Measurements from ENCODE around the gene ALAD.

The ALAD gene

DNA sequence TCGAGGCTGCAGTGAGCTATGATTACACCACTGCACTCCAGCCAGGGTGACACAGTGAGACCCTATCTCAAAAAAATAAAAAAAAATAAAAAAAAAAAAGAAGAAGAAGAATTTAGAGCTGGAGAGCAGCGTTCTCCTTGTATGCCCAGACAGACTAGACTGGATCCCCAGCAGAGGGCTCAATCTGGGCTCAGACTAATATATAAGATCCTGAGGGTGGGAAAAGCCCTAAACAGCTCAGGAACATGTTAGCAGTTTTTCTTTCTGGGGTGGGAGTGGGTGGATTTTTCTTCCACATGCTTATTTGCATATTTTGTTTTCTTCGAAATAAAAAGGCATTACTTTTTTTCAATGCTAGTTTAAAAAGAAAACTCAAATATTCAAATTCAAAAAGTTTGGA, 52.6 kb downstream of the ALAD start:
- TF ChIP-seq CTCF (IDR thresholded peaks at IDR 0.05; ENCODE audit: low read length) (no peak), EZH2 (optimal IDR thresholded peaks at IDR 0.05; ENCODE audit: low read depth, low read length) (no peak), EZH2phosphoT487 (IDR thresholded peaks at IDR 0.05; ENCODE audit: low read length) (no peak)
- DNase-seq = no peak
- no peaks in the 10 kb centered on the region for H4K20me1 ChIP-seq (ENCODE audit: insufficient read depth, low read length)
- no peaks in the 10 kb centered on the region for H3K36me3 ChIP-seq (replicated peaks; ENCODE audit: insufficient read depth, low read length)
- no peaks in the 10 kb centered on the region for H3K9me2 ChIP-seq (replicated peaks; ENCODE audit: insufficient read depth, low read length)
- H3K27me3 ChIP-seq (replicated peaks; ENCODE audit: insufficient read depth, low read length) = no peaks in the 10 kb centered on the region
- no peak overlapping the region; the same call in 1 of the 2 replicates for H2AFZ ChIP-seq (ENCODE audit: low read length)
- H3F3A ChIP-seq (ENCODE audit: insufficient read depth, low read length) = peaks cover 42% of the 10 kb centered on the region
- peak overlapping the region; percentile 63; the same call in 1 of the 2 replicates for H3K4me2 ChIP-seq (ENCODE audit: low read depth, low read length)
- H3K4me3 ChIP-seq (ENCODE audit: low read length) = no peak overlapping the region; the same call in 1 of the 2 replicates
- H3K9ac ChIP-seq (ENCODE audit: low read length) = no peak overlapping the region; the same call in 1 of the 2 replicates
- peaks cover 47% of the 10 kb centered on the region for H3K4me1 ChIP-seq (ENCODE audit: low read length)
- peak overlapping the region; percentile 72; the same call in 1 of the 2 replicates for H3K27ac ChIP-seq (ENCODE audit: low read length)
- H3K9me3 ChIP-seq (replicated peaks; ENCODE audit: insufficient read depth, low read length) = no peaks in the 10 kb centered on the region
- peaks cover 33% of the 10 kb centered on the region for H3K79me2 ChIP-seq (ENCODE audit: low read length)

DNA sequence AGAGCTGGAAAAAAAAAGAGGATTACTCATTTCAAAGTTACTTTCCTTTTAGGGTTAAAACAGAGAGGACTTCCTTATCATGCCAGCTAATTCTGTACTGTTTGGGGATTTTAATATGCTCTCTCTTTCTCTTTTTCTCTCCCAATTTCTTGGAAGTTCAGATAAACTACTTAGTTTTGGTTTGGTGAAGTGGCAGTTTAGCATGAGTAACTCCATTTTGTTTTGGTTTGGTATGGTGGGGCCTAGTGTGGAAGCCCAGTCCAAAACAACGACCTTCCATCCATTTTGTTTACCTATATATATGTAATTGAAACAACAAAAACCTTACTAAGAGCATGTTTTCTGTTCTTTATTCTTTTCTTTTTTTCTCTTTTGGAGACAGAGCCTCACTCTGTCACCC, 55.4 kb downstream of the ALAD start:
- H3K9me3 ChIP-seq (replicated peaks; ENCODE audit: insufficient read depth, low read length) = no peaks in the 10 kb centered on the region
- no peaks in the 10 kb centered on the region for H3K9me2 ChIP-seq (replicated peaks; ENCODE audit: insufficient read depth, low read length)
- no peaks in the 10 kb centered on the region for H4K20me1 ChIP-seq (ENCODE audit: insufficient read depth, low read length)
- DNase-seq = no peak
- no peak overlapping the region for H3K27ac ChIP-seq (ENCODE audit: low read length)
- no peak overlapping the region for H2AFZ ChIP-seq (ENCODE audit: low read length)
- H3K4me2 ChIP-seq (ENCODE audit: low read depth, low read length) = no peak overlapping the region
- H3K27me3 ChIP-seq (replicated peaks; ENCODE audit: insufficient read depth, low read length) = no peaks in the 10 kb centered on the region
- H3K9ac ChIP-seq (ENCODE audit: low read length) = no peak overlapping the region
- H3K36me3 ChIP-seq (replicated peaks; ENCODE audit: insufficient read depth, low read length) = no peaks in the 10 kb centered on the region
- peaks cover 10% of the 10 kb centered on the region for H3K79me2 ChIP-seq (ENCODE audit: low read length)
- peaks cover 30% of the 10 kb centered on the region for H3F3A ChIP-seq (ENCODE audit: insufficient read depth, low read length)
- H3K4me3 ChIP-seq (ENCODE audit: low read length) = no peak overlapping the region
- H3K4me1 ChIP-seq (ENCODE audit: low read length) = peaks cover 28% of the 10 kb centered on the region
- no peak for TF ChIP-seq EZH2 (optimal IDR thresholded peaks at IDR 0.05; ENCODE audit: low read depth, low read length)
- no peak for TF ChIP-seq CTCF (IDR thresholded peaks at IDR 0.05; ENCODE audit: low read length)
- TF ChIP-seq EZH2phosphoT487 (IDR thresholded peaks at IDR 0.05; ENCODE audit: low read length) = no peak

DNA sequence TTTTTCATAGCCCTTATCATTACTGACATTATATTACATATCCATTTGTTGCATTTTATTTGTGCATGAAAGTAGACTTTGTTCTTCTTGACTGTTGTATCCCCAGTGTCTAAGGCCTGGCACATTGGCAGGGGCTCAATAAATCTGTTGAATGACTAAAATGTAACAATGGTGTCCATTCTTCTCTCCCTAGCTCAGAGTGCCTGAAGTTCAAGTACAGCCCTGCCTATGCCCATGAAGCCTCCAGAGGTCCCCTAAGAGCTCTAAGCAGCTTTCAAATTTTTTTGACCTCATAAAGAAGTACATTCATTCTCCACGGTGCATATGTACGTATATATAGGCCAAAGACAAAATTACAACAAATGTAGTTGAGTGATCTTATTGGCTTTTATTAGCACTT, 55.9 kb downstream of the ALAD start:
- Histone ChIP-seq H3K4me2 (ENCODE audit: low read depth, low read length) (no peak overlapping the region), H3K27me3 (replicated peaks; ENCODE audit: insufficient read depth, low read length) (no peaks in the 10 kb centered on the region), H4K20me1 (ENCODE audit: insufficient read depth, low read length) (no peaks in the 10 kb centered on the region), H2AFZ (ENCODE audit: low read length) (no peak overlapping the region), H3F3A (ENCODE audit: insufficient read depth, low read length) (peaks cover 25% of the 10 kb centered on the region), H3K4me3 (ENCODE audit: low read length) (no peak overlapping the region), H3K36me3 (replicated peaks; ENCODE audit: insufficient read depth, low read length) (no peaks in the 10 kb centered on the region), H3K9ac (ENCODE audit: low read length) (no peak overlapping the region), H3K79me2 (ENCODE audit: low read length) (peaks cover 6% of the 10 kb centered on the region), H3K9me2 (replicated peaks; ENCODE audit: insufficient read depth, low read length) (no peaks in the 10 kb centered on the region), H3K27ac (ENCODE audit: low read length) (no peak overlapping the region), H3K9me3 (replicated peaks; ENCODE audit: insufficient read depth, low read length) (no peaks in the 10 kb centered on the region), H3K4me1 (ENCODE audit: low read length) (peaks cover 24% of the 10 kb centered on the region)
- TF ChIP-seq CTCF (IDR thresholded peaks at IDR 0.05; ENCODE audit: low read length) = no peak
- TF ChIP-seq EZH2 (optimal IDR thresholded peaks at IDR 0.05; ENCODE audit: low read depth, low read length) = no peak
- TF ChIP-seq EZH2phosphoT487 (IDR thresholded peaks at IDR 0.05; ENCODE audit: low read length) = no peak
- DNase-seq = no peak

Measured in MM.1S (cell line).